Smooth muscle cell of the brain vasculature (primary cell): ENCODE results near the gene HAP1.

ENCODE experiments used
- DNase-seq: peaks from one replicate; pipeline ENCODE4 v3.0.0-alpha.2; 2012; ENCODE audit warnings: low read depth, low spot score

The HAP1 gene

GRCh38 chr17:41766135-41766534 lies 31.7 kb upstream of the HAP1 start:
- DNase-seq = no peak

- DNase-seq = no peak
Observed at GRCh38 chr17:41763327-41763726, 28.9 kb upstream of the HAP1 start.

- no peak for DNase-seq
Observed at GRCh38 chr17:41762841-41763240, 28.4 kb upstream of the HAP1 start.

- DNase-seq = no peak
Observed at GRCh38 chr17:41762391-41762790, 27.9 kb upstream of the HAP1 start.

- no peak for DNase-seq
Observed at GRCh38 chr17:41760878-41761277, 26.4 kb upstream of the HAP1 start.

- DNase-seq = no peak
Observed at GRCh38 chr17:41758601-41759000, 24.2 kb upstream of the HAP1 start.

GRCh38 chr17:41754066-41754465 lies 19.6 kb upstream of the HAP1 start:
- no peak for DNase-seq

- DNase-seq = no peak
Observed at GRCh38 chr17:41751288-41751687, 16.8 kb upstream of the HAP1 start.

- DNase-seq = no peak
Observed at GRCh38 chr17:41750862-41751261, 16.4 kb upstream of the HAP1 start.

GRCh38 chr17:41748275-41748674 lies 13.8 kb upstream of the HAP1 start:
- no peak for DNase-seq

GRCh38 chr17:41741709-41742108 lies 7.3 kb upstream of the HAP1 start:
- DNase-seq = no peak

- no peak for DNase-seq
Observed at GRCh38 chr17:41740506-41740905, 6.1 kb upstream of the HAP1 start.

- DNase-seq = no peak
Observed at GRCh38 chr17:41739661-41740352, 5.4 kb upstream of the HAP1 start.

- DNase-seq = no peak
Observed at GRCh38 chr17:41738801-41739112, 4.3 kb upstream of the HAP1 start.

GRCh38 chr17:41738077-41738800 lies 3.8 kb upstream of the HAP1 start:
- peak; percentile 43 for DNase-seq

GRCh38 chr17:41737680-41738023 lies 3.2 kb upstream of the HAP1 start:
- no peak for DNase-seq

GRCh38 chr17:41736983-41737679 lies 2.7 kb upstream of the HAP1 start:
- no peak for DNase-seq

GRCh38 chr17:41735744-41736143 lies 1.3 kb upstream of the HAP1 start:
- no peak for DNase-seq

- DNase-seq = no peak
Observed at GRCh38 chr17:41734949-41735313, 488 bp upstream of the HAP1 start.

- no peak for DNase-seq
Observed at GRCh38 chr17:41733348-41734138, 900 bp downstream of the HAP1 start.

- DNase-seq = no peak
Observed at GRCh38 chr17:41731836-41732235, 2.6 kb downstream of the HAP1 start.

- DNase-seq = no peak
Observed at GRCh38 chr17:41730479-41730878, 4.0 kb downstream of the HAP1 start.
